Nephron (organoid): ENCODE results near the gene LSM14B.

Source experiments
- H3K27ac Mint-ChIP-seq, 3 experiments: 2 replicates each; pipeline ENCODE4 v1.8.0; 2020; ENCODE audit warnings: mixed read lengths in 3 of 3, mild to moderate bottlenecking in 2 of 3, moderate library complexity in 1 of 3
- H3K27me3 Mint-ChIP-seq: 2 replicates; pipeline ENCODE4 v1.8.0; 2021; ENCODE audit warnings: low read depth, mild to moderate bottlenecking, moderate library complexity, mixed read lengths
- H3K36me3 Mint-ChIP-seq: 2 replicates; pipeline ENCODE4 v1.8.0; 2020; ENCODE audit warnings: low read depth, mixed read lengths
- H3K4me1 Mint-ChIP-seq: 2 replicates; pipeline ENCODE4 v1.8.0; 2020; ENCODE audit warnings: mixed read lengths
- H3K4me3 Mint-ChIP-seq, 3 experiments: 2 replicates each; pipeline ENCODE4 v1.8.0; 2020; ENCODE audit warnings: mild to moderate bottlenecking in 3 of 3, mixed read lengths in 3 of 3, moderate library complexity in 2 of 3
- H3K9me3 Mint-ChIP-seq: 2 replicates; pipeline ENCODE4 v1.8.0; 2020; ENCODE audit warnings: mixed read lengths
- TF ChIP-seq, protein P1 (sequence below), 3 experiments: fragments of 200-600 bp; sonication (generic); IDR thresholded peaks; one replicate each; pipeline ENCODE4 v1.5.0; 2021; ENCODE audit warnings: antibody characterized with exemption in 3 of 3; ENCODE audit not compliant: unreplicated experiment in 3 of 3

The LSM14B gene

GRCh38 chr20:62139636-62140035 lies 17.4 kb downstream of the LSM14B start:
- Mint-ChIP-seq H3K4me1 (peaks cover 26% of the 10 kb centered on the region), H3K9me3 (no peaks in the 10 kb centered on the region), H3K4me3 (peak overlapping the region in 1 of 3 experiments; percentile 52), H3K36me3 (peaks cover 50% of the 10 kb centered on the region), H3K27me3 (peaks cover 3% of the 10 kb centered on the region), H3K27ac (no peak overlapping the region)
- TF ChIP-seq, protein P1, sequence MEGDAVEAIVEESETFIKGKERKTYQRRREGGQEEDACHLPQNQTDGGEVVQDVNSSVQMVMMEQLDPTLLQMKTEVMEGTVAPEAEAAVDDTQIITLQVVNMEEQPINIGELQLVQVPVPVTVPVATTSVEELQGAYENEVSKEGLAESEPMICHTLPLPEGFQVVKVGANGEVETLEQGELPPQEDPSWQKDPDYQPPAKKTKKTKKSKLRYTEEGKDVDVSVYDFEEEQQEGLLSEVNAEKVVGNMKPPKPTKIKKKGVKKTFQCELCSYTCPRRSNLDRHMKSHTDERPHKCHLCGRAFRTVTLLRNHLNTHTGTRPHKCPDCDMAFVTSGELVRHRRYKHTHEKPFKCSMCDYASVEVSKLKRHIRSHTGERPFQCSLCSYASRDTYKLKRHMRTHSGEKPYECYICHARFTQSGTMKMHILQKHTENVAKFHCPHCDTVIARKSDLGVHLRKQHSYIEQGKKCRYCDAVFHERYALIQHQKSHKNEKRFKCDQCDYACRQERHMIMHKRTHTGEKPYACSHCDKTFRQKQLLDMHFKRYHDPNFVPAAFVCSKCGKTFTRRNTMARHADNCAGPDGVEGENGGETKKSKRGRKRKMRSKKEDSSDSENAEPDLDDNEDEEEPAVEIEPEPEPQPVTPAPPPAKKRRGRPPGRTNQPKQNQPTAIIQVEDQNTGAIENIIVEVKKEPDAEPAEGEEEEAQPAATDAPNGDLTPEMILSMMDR (IDR thresholded peaks at IDR 0.05; ENCODE audit: unreplicated experiment in 3 of 3), result no peak

- Mint-ChIP-seq H3K9me3 (no peaks in the 10 kb centered on the region), H3K4me3 (peak overlapping the region; percentile 94 to 99 (median 98)), H3K4me1 (peaks cover 39% of the 10 kb centered on the region), H3K36me3 (peaks cover 47% of the 10 kb centered on the region), H3K27ac (peak overlapping the region; percentile 96 to 99 (median 96)), H3K27me3 (peaks cover 3% of the 10 kb centered on the region)
- TF ChIP-seq, protein P1 (IDR thresholded peaks at IDR 0.05; ENCODE audit: unreplicated experiment in 3 of 3), result no peak
Measured at GRCh38 chr20:62141043-62141396, 18.7 kb downstream of the LSM14B start.

DNA sequence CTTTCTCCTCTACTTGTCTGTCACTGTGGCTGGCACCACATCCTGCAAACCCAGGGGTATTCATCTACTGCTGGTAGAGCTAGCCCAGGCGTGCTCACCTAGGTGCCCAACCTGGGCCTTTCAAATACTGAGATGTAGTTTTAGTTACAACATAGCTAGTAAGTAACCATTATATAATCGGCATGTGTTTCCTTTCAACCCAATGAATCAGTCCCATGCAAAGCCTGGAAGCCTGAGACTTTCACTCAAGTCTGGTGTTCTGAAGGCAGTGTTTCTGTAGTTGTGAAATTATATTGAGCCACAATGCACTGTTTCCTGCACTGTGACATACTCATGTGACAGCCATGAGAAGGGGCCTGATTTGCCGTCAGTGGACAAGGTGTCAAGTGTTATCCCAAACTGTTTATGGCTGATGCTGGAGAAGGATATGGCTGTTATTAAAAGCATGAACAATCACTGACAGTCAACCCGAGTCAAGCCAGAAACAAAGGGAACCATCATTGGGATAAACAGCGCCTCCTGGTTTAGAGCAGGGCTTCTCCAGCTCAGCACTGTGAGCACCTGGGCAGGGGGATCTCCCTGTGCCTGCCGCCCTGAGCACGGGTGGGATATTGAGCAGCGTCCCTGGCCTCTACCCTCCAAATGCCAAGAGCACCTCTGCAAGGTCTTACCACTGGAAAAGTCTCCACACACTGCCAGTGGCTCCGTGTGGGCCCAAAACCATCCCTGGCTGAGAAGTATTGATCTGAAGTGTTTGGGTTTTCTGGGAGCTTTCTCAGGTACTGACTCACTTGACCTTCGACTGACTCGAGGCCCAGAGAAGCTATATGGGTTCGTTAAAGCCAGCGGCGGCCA lies 19.3 kb downstream of the LSM14B start:
- Mint-ChIP-seq H3K4me3 (peak overlapping the region; percentile 94 to 99 (median 98)), H3K4me1 (peaks cover 41% of the 10 kb centered on the region), H3K27ac (peak overlapping the region; percentile 96 to 99 (median 96)), H3K36me3 (peaks cover 40% of the 10 kb centered on the region), H3K27me3 (peaks cover 3% of the 10 kb centered on the region), H3K9me3 (no peaks in the 10 kb centered on the region)
- TF ChIP-seq, protein P1 (IDR thresholded peaks at IDR 0.05; ENCODE audit: unreplicated experiment in 3 of 3), result peak in 2 of 3 experiments; percentile 10 to 41

- peak overlapping the region; percentile 96 to 99 (median 96) for H3K27ac Mint-ChIP-seq
- H3K4me1 Mint-ChIP-seq, result peaks cover 44% of the 10 kb centered on the region
- H3K27me3 Mint-ChIP-seq, result peaks cover 3% of the 10 kb centered on the region
- H3K4me3 Mint-ChIP-seq, result peak overlapping the region; percentile 94 to 99 (median 98)
- peaks cover 32% of the 10 kb centered on the region for H3K36me3 Mint-ChIP-seq
- no peaks in the 10 kb centered on the region for H3K9me3 Mint-ChIP-seq
- TF ChIP-seq, protein P1 (IDR thresholded peaks at IDR 0.05; ENCODE audit: unreplicated experiment in 3 of 3), result no peak
Measured at GRCh38 chr20:62142252-62143080, 20.2 kb downstream of the LSM14B start.

- H3K4me1 Mint-ChIP-seq, result peaks cover 47% of the 10 kb centered on the region
- H3K36me3 Mint-ChIP-seq, result peaks cover 24% of the 10 kb centered on the region
- peaks cover 3% of the 10 kb centered on the region for H3K27me3 Mint-ChIP-seq
- peak within 1 kb of the TSS; percentile 94 to 99 (median 98) for H3K4me3 Mint-ChIP-seq
- peak within 1 kb of the TSS; percentile 96 to 99 (median 96) for H3K27ac Mint-ChIP-seq
- H3K9me3 Mint-ChIP-seq, result no peaks in the 10 kb centered on the region
- TF ChIP-seq, protein P1 (IDR thresholded peaks at IDR 0.05; ENCODE audit: unreplicated experiment in 3 of 3), result no peak
Measured at GRCh38 chr20:62143081-62143956, 21.0 kb downstream of the LSM14B start, which contains the start of the genes PSMA7 and SS18L1. TSS of gene PSMA7 (minus strand) at chr20:62143394. CDS start at chr20:62143303, 91 bp downstream. TSS of gene SS18L1 (plus strand) at chr20:62143769. CDS start at chr20:62143821, 52 bp downstream.
